ENCODE results near the gene PDGFC. TPM values are rescaled to one million over a fixed set of nuclear protein-coding genes. Genes with fewer than 3 reads are reported as not detected.

The PDGFC gene
- total RNA-seq, 2 donors from 2014 or later, result 19.1 to 21.8 TPM

- H3K4me3 ChIP-seq, result no peak overlapping the region
- H3K4me1 ChIP-seq, result no peaks in the 10 kb centered on the region
- ATAC-seq (no peak), DNase-seq (no peak)
- H3K27me3 ChIP-seq, result no peaks in the 10 kb centered on the region
- no peaks in the 10 kb centered on the region for H3K9me3 ChIP-seq
- whole genome bisulfite sequencing, 2 donors, result 46 to 69% methylated on average over 1 of the region's 1 CpG
- intact Hi-C loops (cut with DNase I), result no loop called here
- H3K36me3 ChIP-seq (replicated peaks in 1 of 2; ENCODE audit: insufficient read depth in 1 of 2, low read depth in 2 of 2), result no peaks in the 10 kb centered on the region
- no peak overlapping the region for H3K27ac ChIP-seq
- TF ChIP-seq POLR2A (IDR thresholded peaks at IDR 0.05) (no peak), CTCF (IDR thresholded peaks at IDR 0.05) (no peak)
Observed at GRCh38 chr4:156751486-156751885, 220.1 kb downstream of the PDGFC start.

- Histone ChIP-seq H3K36me3 (replicated peaks in 1 of 2; ENCODE audit: insufficient read depth in 1 of 2, low read depth in 2 of 2) (no peaks in the 10 kb centered on the region), H3K9me3 (no peaks in the 10 kb centered on the region), H3K4me1 (no peaks in the 10 kb centered on the region), H3K27me3 (no peaks in the 10 kb centered on the region), H3K4me3 (no peak overlapping the region), H3K27ac (no peak overlapping the region)
- no peak for DNase-seq
- TF ChIP-seq POLR2A (IDR thresholded peaks at IDR 0.05) (no peak), CTCF (IDR thresholded peaks at IDR 0.05) (no peak)
- no peak for ATAC-seq
- intact Hi-C loops (cut with DNase I), result no loop called here
- WGBS, 2 donors, result 76 to 78% methylated on average over 5 of the region's 5 CpGs
Observed at GRCh38 chr4:156749426-156750403, 221.9 kb downstream of the PDGFC start.

- 75 to 80% methylated on average over 6 of the region's 6 CpGs for WGBS, 2 donors
- no peak for ATAC-seq
- TF ChIP-seq POLR2A (IDR thresholded peaks at IDR 0.05), result no peak
- TF ChIP-seq CTCF (IDR thresholded peaks at IDR 0.05), result no peak
Observed at GRCh38 chr4:156746111-156746510, 225.5 kb downstream of the PDGFC start.

GRCh38 chr4:156738766-156739165 is 232.8 kb downstream of the PDGFC start:
- Histone ChIP-seq H3K9me3 (no peaks in the 10 kb centered on the region), H3K27me3 (no peaks in the 10 kb centered on the region), H3K27ac (no peak overlapping the region), H3K36me3 (replicated peaks in 1 of 2; ENCODE audit: insufficient read depth in 1 of 2, low read depth in 2 of 2) (no peaks in the 10 kb centered on the region), H3K4me1 (no peaks in the 10 kb centered on the region), H3K4me3 (no peak overlapping the region)
- no peak for ATAC-seq
- TF ChIP-seq POLR2A (IDR thresholded peaks at IDR 0.05) (no peak), CTCF (IDR thresholded peaks at IDR 0.05) (no peak)
- no peak for DNase-seq
- intact Hi-C loops (cut with DNase I), result no loop called here
- WGBS, 2 donors, result 89 to 91% methylated on average over 2 of the region's 2 CpGs

More at GRCh38 chr4:156746111-156746510, 225.5 kb downstream of the PDGFC start:
- intact Hi-C loops (cut with DNase I), result no loop called here
- H3K27ac ChIP-seq, result no peak overlapping the region
- no peaks in the 10 kb centered on the region for H3K27me3 ChIP-seq
- H3K9me3 ChIP-seq, result no peaks in the 10 kb centered on the region
- no peak overlapping the region for H3K4me3 ChIP-seq
- no peaks in the 10 kb centered on the region for H3K4me1 ChIP-seq
- DNase-seq, result no peak
- H3K36me3 ChIP-seq (replicated peaks in 1 of 2; ENCODE audit: insufficient read depth in 1 of 2, low read depth in 2 of 2), result no peaks in the 10 kb centered on the region
